ES-I3 (cell line): ENCODE measurements around the gene TMED10.
"Not testable (repeated sequence)": the region's sequence is repeated elsewhere in the genome, so short reads cannot be mapped to it uniquely, and the experiment has no call there.

Experiments
- H3K36me3 ChIP-seq: 2 replicates; pipeline ENCODE4 v1.6.1; 2013; ENCODE audit warnings: mild to moderate bottlenecking, low read length, control low read depth, moderate library complexity; ENCODE audit not compliant: insufficient read depth
- H3K4me1 ChIP-seq: 2 replicates; pipeline ENCODE4 v1.6.1; 2013; ENCODE audit warnings: mild to moderate bottlenecking, control low read depth, low read length; ENCODE audit not compliant: insufficient read depth
- H3K9ac ChIP-seq: 2 replicates; pipeline ENCODE4 v1.6.1; 2013; ENCODE audit warnings: low read depth, mild to moderate bottlenecking, low read length, moderate library complexity
- H3K9me3 ChIP-seq: 2 replicates; pipeline ENCODE4 v1.6.1; 2013; ENCODE audit warnings: mild to moderate bottlenecking, low read length, moderate library complexity; ENCODE audit not compliant: control insufficient read depth, insufficient read depth

The TMED10 gene

GRCh38 chr14:75140620-75141019, 35.8 kb downstream of the TMED10 start:
- Histone ChIP-seq H3K4me1 (no peaks in the 10 kb centered on the region), H3K36me3 (no peaks in the 10 kb centered on the region), H3K9me3 (no peaks in the 10 kb centered on the region), H3K9ac (no peak overlapping the region)

GRCh38 chr14:75139185-75139584, 37.2 kb downstream of the TMED10 start:
- H3K4me1 ChIP-seq, result no peaks in the 10 kb centered on the region
- no peak overlapping the region for H3K9ac ChIP-seq
- 0 out of 2 replicates have a peak, but pooled peaks cover 4% of the 10 kb centered on the region for H3K36me3 ChIP-seq
- H3K9me3 ChIP-seq, result no peaks in the 10 kb centered on the region

GRCh38 chr14:75138492-75138891, 37.9 kb downstream of the TMED10 start:
- no peaks in the 10 kb centered on the region for H3K9me3 ChIP-seq
- H3K36me3 ChIP-seq, result 0 out of 2 replicates have a peak, but pooled peaks cover 4% of the 10 kb centered on the region
- H3K9ac ChIP-seq, result no peak overlapping the region
- H3K4me1 ChIP-seq, result no peaks in the 10 kb centered on the region

- no peaks in the 10 kb centered on the region for H3K4me1 ChIP-seq
- no peaks in the 10 kb centered on the region for H3K9me3 ChIP-seq
- no peak overlapping the region for H3K9ac ChIP-seq
- 0 out of 2 replicates have a peak, but pooled peaks cover 4% of the 10 kb centered on the region for H3K36me3 ChIP-seq
These were observed 41.8 kb downstream of the TMED10 start for GRCh38 chr14:75134644-75135043.

GRCh38 chr14:75133597-75133996, 42.8 kb downstream of the TMED10 start:
- H3K9me3 ChIP-seq, result no peaks in the 10 kb centered on the region
- no peaks in the 10 kb centered on the region for H3K4me1 ChIP-seq
- 0 out of 2 replicates have a peak, but pooled peaks cover 4% of the 10 kb centered on the region for H3K36me3 ChIP-seq
- no peak overlapping the region for H3K9ac ChIP-seq

GRCh38 chr14:75132382-75133086, 43.9 kb downstream of the TMED10 start:
- no peaks in the 10 kb centered on the region for H3K4me1 ChIP-seq
- no peak overlapping the region for H3K9ac ChIP-seq
- no peaks in the 10 kb centered on the region for H3K9me3 ChIP-seq
- H3K36me3 ChIP-seq, result 0 out of 2 replicates have a peak, but pooled peaks cover 4% of the 10 kb centered on the region

- Histone ChIP-seq H3K9ac (no peak overlapping the region), H3K4me1 (no peaks in the 10 kb centered on the region), H3K9me3 (no peaks in the 10 kb centered on the region), H3K36me3 (no peaks in the 10 kb centered on the region)
These were observed 47.8 kb downstream of the TMED10 start for GRCh38 chr14:75128596-75128990.

- peak overlapping the region; percentile 92; the same call in 1 of the 2 replicates for H3K9ac ChIP-seq
These were observed 48.4 kb downstream of the TMED10 start for GRCh38 chr14:75127903-75128595.

GRCh38 chr14:75127474-75127820, 49.0 kb downstream of the TMED10 start:
- H3K9ac ChIP-seq, result peak overlapping the region; percentile 92; the same call in 1 of the 2 replicates
- not testable (repeated sequence) for H3K9me3 ChIP-seq, H3K36me3 ChIP-seq, H3K4me1 ChIP-seq

More at GRCh38 chr14:75127903-75128595, 48.4 kb downstream of the TMED10 start:
- Histone ChIP-seq H3K9me3 (no peaks in the 10 kb centered on the region), H3K4me1 (no peaks in the 10 kb centered on the region), H3K36me3 (no peaks in the 10 kb centered on the region)

GRCh38 chr14:75126679-75127473, 49.5 kb downstream of the TMED10 start, which contains the start of gene NEK9:
Gene NEK9 (minus strand): TSS chr14:75127048. CDS start chr14:75126921, 127 bp downstream.
- H3K9me3 ChIP-seq, result no peaks in the 10 kb centered on the region
- peak within 1 kb of the TSS; percentile 92 for H3K9ac ChIP-seq
- H3K36me3 ChIP-seq, result no peaks in the 10 kb centered on the region
- H3K4me1 ChIP-seq, result no peaks in the 10 kb centered on the region

- no peaks in the 10 kb centered on the region for H3K4me1 ChIP-seq
- peak overlapping the region; percentile 92 for H3K9ac ChIP-seq
- H3K36me3 ChIP-seq, result no peaks in the 10 kb centered on the region
- H3K9me3 ChIP-seq, result no peaks in the 10 kb centered on the region
These were observed 50.3 kb downstream of the TMED10 start for GRCh38 chr14:75126121-75126544.

GRCh38 chr14:75125617-75126016, 50.8 kb downstream of the TMED10 start:
- Histone ChIP-seq H3K9ac (peak overlapping the region; percentile 92; the same call in 1 of the 2 replicates), H3K4me1 (no peaks in the 10 kb centered on the region), H3K9me3 (no peaks in the 10 kb centered on the region), H3K36me3 (no peaks in the 10 kb centered on the region)

GRCh38 chr14:75123991-75124390, 52.4 kb downstream of the TMED10 start:
- H3K9ac ChIP-seq, result no peak overlapping the region
- no peaks in the 10 kb centered on the region for H3K4me1 ChIP-seq
- no peaks in the 10 kb centered on the region for H3K9me3 ChIP-seq
- H3K36me3 ChIP-seq, result peaks cover 4% of the 10 kb centered on the region; the same call in 1 of the 2 replicates

GRCh38 chr14:75121552-75121951, 54.9 kb downstream of the TMED10 start:
- no peaks in the 10 kb centered on the region for H3K9me3 ChIP-seq
- no peak overlapping the region for H3K9ac ChIP-seq
- H3K4me1 ChIP-seq, result no peaks in the 10 kb centered on the region
- peaks cover 7% of the 10 kb centered on the region for H3K36me3 ChIP-seq
